Endodermal cell (in vitro differentiated cells): Measurements from ENCODE around the gene KRT14. TPM values are rescaled to one million over a fixed set of nuclear protein-coding genes. Genes with fewer than 3 reads are reported as not detected.
"Not testable (repeated sequence)": the region's sequence is repeated elsewhere in the genome, so short reads cannot be mapped to it uniquely, and the experiment has no call there.

Experiments used
- DNase-seq: peaks from one replicate; pipeline ENCODE4 v3.0.0-alpha.2; 2017
- H3K27ac ChIP-seq: 2 replicates; pipeline ENCODE4 v1.5.1; 2013; ENCODE audit warnings: mild to moderate bottlenecking, low read depth, low read length, moderate library complexity
- H3K27me3 ChIP-seq: 2 replicates; pipeline ENCODE4 v1.6.1; 2013; ENCODE audit warnings: mild to moderate bottlenecking, low read length, moderate library complexity; ENCODE audit not compliant: insufficient read depth, control insufficient read depth, poor library complexity, severe bottlenecking
- H3K36me3 ChIP-seq: 2 replicates; pipeline ENCODE4 v1.7.0; 2013; ENCODE audit warnings: mild to moderate bottlenecking, low read length, moderate library complexity; ENCODE audit not compliant: control insufficient read depth, insufficient read depth
- H3K4me1 ChIP-seq: one replicate; pipeline ENCODE4 v1.7.0; 2013; ENCODE audit warnings: low read length; ENCODE audit not compliant: control insufficient read depth, insufficient read depth
- H3K4me3 ChIP-seq: 2 replicates; pipeline ENCODE4 v1.5.1; 2013; ENCODE audit warnings: mild to moderate bottlenecking, low read length, moderate library complexity
- H3K9ac ChIP-seq: 2 replicates; pipeline ENCODE4 v1.6.1; 2013; ENCODE audit warnings: mild to moderate bottlenecking, low read length, moderate library complexity; ENCODE audit not compliant: poor library complexity, severe bottlenecking; ENCODE audit errors: extremely low read depth
- H3K9me3 ChIP-seq: 2 replicates; pipeline ENCODE4 v1.6.1; 2013; ENCODE audit warnings: mild to moderate bottlenecking, low read length, moderate library complexity; ENCODE audit not compliant: control insufficient read depth
- H3K27ac Mint-ChIP-seq: 2 replicates; pipeline ENCODE4 v1.8.0; 2020; ENCODE audit warnings: mixed read lengths
- H3K27me3 Mint-ChIP-seq: 2 replicates; pipeline ENCODE4 v1.8.0; 2021; ENCODE audit warnings: mild to moderate bottlenecking, mixed read lengths; ENCODE audit not compliant: insufficient read depth
- H3K36me3 Mint-ChIP-seq: 2 replicates; pipeline ENCODE4 v1.8.0; 2020; ENCODE audit warnings: low read depth, mixed read lengths
- H3K4me1 Mint-ChIP-seq: 2 replicates; pipeline ENCODE4 v1.8.0; 2020; ENCODE audit warnings: mixed read lengths
- H3K4me3 Mint-ChIP-seq: 2 replicates; pipeline ENCODE4 v1.8.0; 2020; ENCODE audit warnings: mild to moderate bottlenecking, moderate library complexity, mixed read lengths
- H3K9me3 Mint-ChIP-seq: 2 replicates; pipeline ENCODE4 v1.8.0; 2020; ENCODE audit warnings: mild to moderate bottlenecking, mixed read lengths
- WGBS, 2 experiments: methylation state at CpG; one replicate each; pipeline versions ENCODE4 v1.1.5 to v1.1.7; 2013; ENCODE audit warnings: missing lambda C conversion rate in 2 of 2, mixed read lengths in 1 of 2; ENCODE audit not compliant: insufficient coverage in 1 of 2, insufficient read length in 1 of 2; 5-methylcytosine and 5-hydroxymethylcytosine counted together
- total RNA-seq, 2 donors: library from RNA; stranded (reverse); fragmentation: NEBNext Ultra II Directional in 1 of 2; extraction: Animal tissue kit (Norgen Biotek cat#: 25700) in 1 of 2; gene quantifications; 2 replicates in 1 of 2; 3 replicates in 1 of 2; pipeline ENCODE4 v1.2.1, GENCODE V29; 2021
- TF ChIP-seq, protein P1 (sequence below): fragments of 200-600 bp; sonication (generic); conservative IDR thresholded peaks from 2 replicates; pipeline ENCODE4 v1.5.0; 2021; ENCODE audit warnings: antibody characterized with exemption, mild to moderate bottlenecking

KRT14 gene
- total RNA-seq, 2 donors from 2014 or later: not detected

GRCh38 chr17:41610965-41611640, 24.4 kb upstream of the KRT14 start:
- Mint-ChIP-seq H3K27ac (no peak overlapping the region), H3K27me3 (peaks cover 2% of the 10 kb centered on the region), H3K4me3 (no peak overlapping the region), H3K36me3 (no peaks in the 10 kb centered on the region), H3K4me1 (peaks cover 6% of the 10 kb centered on the region), H3K9me3 (peaks cover 12% of the 10 kb centered on the region)
- H3K9ac ChIP-seq: no peak overlapping the region
- no peaks in the 10 kb centered on the region for H3K4me1 ChIP-seq
- no peak overlapping the region for H3K4me3 ChIP-seq
- H3K27ac ChIP-seq: no peak overlapping the region
- peaks cover 12% of the 10 kb centered on the region for H3K9me3 ChIP-seq
- H3K27me3 ChIP-seq: no peaks in the 10 kb centered on the region
- 92 to 94% methylated on average over 15 to 25 of the region's 25 CpGs for WGBS, 2 experiments
- DNase-seq: peak; percentile 44
- TF ChIP-seq, protein P1, sequence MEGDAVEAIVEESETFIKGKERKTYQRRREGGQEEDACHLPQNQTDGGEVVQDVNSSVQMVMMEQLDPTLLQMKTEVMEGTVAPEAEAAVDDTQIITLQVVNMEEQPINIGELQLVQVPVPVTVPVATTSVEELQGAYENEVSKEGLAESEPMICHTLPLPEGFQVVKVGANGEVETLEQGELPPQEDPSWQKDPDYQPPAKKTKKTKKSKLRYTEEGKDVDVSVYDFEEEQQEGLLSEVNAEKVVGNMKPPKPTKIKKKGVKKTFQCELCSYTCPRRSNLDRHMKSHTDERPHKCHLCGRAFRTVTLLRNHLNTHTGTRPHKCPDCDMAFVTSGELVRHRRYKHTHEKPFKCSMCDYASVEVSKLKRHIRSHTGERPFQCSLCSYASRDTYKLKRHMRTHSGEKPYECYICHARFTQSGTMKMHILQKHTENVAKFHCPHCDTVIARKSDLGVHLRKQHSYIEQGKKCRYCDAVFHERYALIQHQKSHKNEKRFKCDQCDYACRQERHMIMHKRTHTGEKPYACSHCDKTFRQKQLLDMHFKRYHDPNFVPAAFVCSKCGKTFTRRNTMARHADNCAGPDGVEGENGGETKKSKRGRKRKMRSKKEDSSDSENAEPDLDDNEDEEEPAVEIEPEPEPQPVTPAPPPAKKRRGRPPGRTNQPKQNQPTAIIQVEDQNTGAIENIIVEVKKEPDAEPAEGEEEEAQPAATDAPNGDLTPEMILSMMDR: no peak
- H3K36me3 ChIP-seq: no peaks in the 10 kb centered on the region

DNA sequence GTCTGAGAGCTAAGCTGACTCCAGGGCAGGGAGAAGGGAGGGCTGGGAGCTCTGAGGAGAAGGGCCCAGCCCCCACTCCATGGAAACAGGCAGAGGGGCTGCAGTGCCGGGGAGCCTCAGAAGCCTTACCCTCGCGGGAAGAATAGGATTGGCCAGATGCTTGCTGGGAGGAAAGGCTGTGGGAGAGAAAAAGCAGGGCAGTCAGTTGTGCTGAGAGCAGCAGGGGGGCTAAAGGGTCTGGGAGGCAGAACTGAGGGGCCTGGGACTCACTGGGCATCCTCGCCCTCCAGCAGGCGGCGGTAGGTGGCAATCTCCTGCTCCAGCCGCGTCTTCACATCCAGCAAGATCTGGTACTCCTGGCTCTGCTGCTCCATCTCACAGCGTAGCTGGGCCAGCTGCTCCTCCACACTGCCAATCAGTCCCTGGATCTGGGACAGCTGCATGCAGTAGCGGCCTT, 23.4 kb upstream of the KRT14 start:
- TF ChIP-seq, protein P1: peak; percentile 79
- peaks cover 17% of the 10 kb centered on the region for H3K9me3 Mint-ChIP-seq
- not testable (repeated sequence) for H3K36me3 Mint-ChIP-seq, H3K27me3 Mint-ChIP-seq, H3K27ac Mint-ChIP-seq, H3K4me3 ChIP-seq, H3K4me3 Mint-ChIP-seq, H3K4me1 ChIP-seq, H3K4me1 Mint-ChIP-seq, H3K27me3 ChIP-seq, H3K36me3 ChIP-seq, H3K27ac ChIP-seq, H3K9ac ChIP-seq
- peak; percentile 96 for DNase-seq
- WGBS, 2 experiments: 33 to 42% methylated on average over 1 to 10 of the region's 10 CpGs
- peaks cover 12% of the 10 kb centered on the region for H3K9me3 ChIP-seq

GRCh38 chr17:41606930-41607329, 20.2 kb upstream of the KRT14 start:
- H3K36me3 Mint-ChIP-seq, H3K27ac ChIP-seq, H3K27me3 ChIP-seq, H3K27ac Mint-ChIP-seq, H3K4me3 Mint-ChIP-seq, DNase-seq, H3K4me3 ChIP-seq, H3K27me3 Mint-ChIP-seq, H3K36me3 ChIP-seq, H3K9ac ChIP-seq: not testable (repeated sequence)
- Histone ChIP-seq H3K4me1 (peaks cover 11% of the 10 kb centered on the region), H3K9me3 (peaks cover 12% of the 10 kb centered on the region)
- WGBS, 2 experiments: 77 to 100% methylated on average over 2 to 4 of the region's 4 CpGs
- peaks cover 17% of the 10 kb centered on the region for H3K9me3 Mint-ChIP-seq
- peaks cover 15% of the 10 kb centered on the region for H3K4me1 Mint-ChIP-seq

- WGBS, 2 experiments: 72 to 89% methylated on average over 2 of the region's 2 CpGs
- Mint-ChIP-seq H3K4me3 (no peak overlapping the region), H3K27me3 (peaks cover 4% of the 10 kb centered on the region), H3K9me3 (peaks cover 14% of the 10 kb centered on the region), H3K36me3 (no peaks in the 10 kb centered on the region), H3K27ac (no peak overlapping the region), H3K4me1 (peaks cover 9% of the 10 kb centered on the region)
- H3K4me1 ChIP-seq: peaks cover 11% of the 10 kb centered on the region
- H3K27me3 ChIP-seq: no peaks in the 10 kb centered on the region
- H3K4me3 ChIP-seq: no peak overlapping the region
- H3K9ac ChIP-seq: no peak overlapping the region
- TF ChIP-seq, protein P1: peak; percentile 35
- no peak overlapping the region for H3K27ac ChIP-seq
- H3K36me3 ChIP-seq: no peaks in the 10 kb centered on the region
- H3K9me3 ChIP-seq: peaks cover 12% of the 10 kb centered on the region
- no peak for DNase-seq
Observed at GRCh38 chr17:41602524-41602923, 15.8 kb upstream of the KRT14 start.
